ENCODE results near the gene ERFE. TPM values are rescaled to one million over a fixed set of nuclear protein-coding genes. Genes with fewer than 3 reads are reported as not detected.
A peak's percentile ranks its signal among the peaks of the same experiment; 100 is the strongest.

ERFE gene
- total and polyA plus RNA-seq, 2 of the 13 experiments (the other 11 are each of a cell fraction or from before 2014, with no cell fraction given) = 0.09 TPM; not detected in 1

DNA sequence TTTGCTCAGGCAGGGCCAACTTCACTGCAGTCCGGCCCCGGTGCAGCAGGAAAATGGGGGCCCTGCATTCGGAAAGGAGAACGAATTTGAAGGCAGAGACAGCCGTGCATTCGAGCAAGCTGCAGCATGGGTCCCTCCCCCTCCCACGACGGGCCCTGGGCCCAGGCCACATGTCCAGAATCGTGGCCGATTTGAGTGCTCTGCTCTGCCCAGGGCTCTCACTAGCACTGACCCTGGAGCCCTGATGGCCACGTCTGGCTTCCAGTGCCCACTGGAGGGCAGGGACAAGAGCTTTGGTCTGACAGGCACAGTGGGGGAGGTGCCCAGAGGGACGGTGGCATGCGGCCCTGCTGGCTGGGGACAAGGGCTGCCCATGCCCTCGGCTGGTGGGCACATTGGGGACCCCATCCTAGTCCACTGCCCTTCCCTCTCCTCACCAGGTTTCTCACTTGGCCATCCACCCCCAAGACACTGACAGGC, 34.7 kb upstream of the ERFE start:
- Histone ChIP-seq H3K27ac (ENCODE audit: extremely low read length, insufficient read depth, low read length) (no peak overlapping the region), H3K4me1 (ENCODE audit: insufficient read depth, low read length) (peaks cover 20% of the 10 kb centered on the region), H3K36me3 (replicated peaks in 1 of 2; ENCODE audit: control insufficient read depth in 1 of 2, insufficient read depth in 2 of 2, low read length in 2 of 2) (no peaks in the 10 kb centered on the region), H4K20me1 (ENCODE audit: insufficient read depth, low read length) (no peaks in the 10 kb centered on the region), H3K9ac (ENCODE audit: insufficient read depth, low read depth, low read length) (no peak overlapping the region), H3K9me3 (ENCODE audit: low read length) (no peaks in the 10 kb centered on the region), H3K4me3 (replicated peaks in 1 of 3; ENCODE audit: insufficient read depth in 1 of 3, low read depth in 2 of 3, low read length in 3 of 3) (no peak overlapping the region), H3K27me3 (ENCODE audit: control insufficient read depth in 1 of 2, insufficient read depth in 2 of 2, low read length in 2 of 2) (peaks cover 3 to 51% of the 10 kb centered on the region in 2 experiments), H2AFZ (ENCODE audit: low read length) (no peak overlapping the region), H3K79me2 (ENCODE audit: insufficient read depth, low read length) (no peaks in the 10 kb centered on the region), H3K4me2 (ENCODE audit: low read depth, low read length) (no peak overlapping the region)
- FAIRE-seq = no peak
- POLR2A ChIA-PET = interaction anchor here (0.6 kb wide), 1 partner anchor 161 kb away, joined by 3 read pairs; no protein-coding TSS in a partner anchor
- WGBS (ENCODE audit: low lambda C conversion rate) = 21% methylated on average over 5 of the region's 14 CpGs
- no peak for DNase-seq (ENCODE audit: low spot score)
- no peak for TF ChIP-seq THAP11 (CRISPR knock-in tag; IDR thresholded peaks at IDR 0.05)
- no peak for TF ChIP-seq ZNF280D (CRISPR knock-in tag; IDR thresholded peaks at IDR 0.05)
- TF ChIP-seq GATAD2A (CRISPR knock-in tag; IDR thresholded peaks at IDR 0.05) = no peak
- TF ChIP-seq ZNF264 (CRISPR knock-in tag; IDR thresholded peaks at IDR 0.05) = no peak
- TF ChIP-seq ZNF580 (CRISPR knock-in tag; IDR thresholded peaks at IDR 0.05; ENCODE audit: borderline replicate concordance, low read depth) = no peak
- 0 out of 2 replicates have a peak, but pooled peaks have one; percentile 58 for TF ChIP-seq HNRNPL (IDR thresholded peaks at IDR 0.05; ENCODE audit: low read depth, low read length)
- ATAC-seq = no peak
- CTCF ChIA-PET (ENCODE audit: low intra/inter-chr PET ratio, low total read pairs) = no interaction called here
- BruUV-seq (replicated peaks) = no TSS peak
- in situ Hi-C loops (cut with HindIII; ENCODE audit: extremely low pct_ligation_motif_present, low pct_unique_long_range_greater_than_20kb) (no loop called here), intact Hi-C loops (cut with micrococcal nuclease; ENCODE audit: unreplicated experiment) (no loop called here)

Measured in HepG2 (cell line).